Astrocyte of the cerebellum (primary cell): ENCODE data around the gene AMBRA1.

ENCODE experiments used
- DNase-seq: peaks from one replicate; pipeline ENCODE4 v3.0.0-alpha.2; 2011; ENCODE audit warnings: low read depth
- H3K4me3 ChIP-seq: 2 replicates; pipeline ENCODE4 v1.5.1; 2011; ENCODE audit warnings: mild to moderate bottlenecking, low read depth, low read length, moderate library complexity
- CTCF ChIP-seq: IDR thresholded peaks from 2 replicates; pipeline ENCODE4 v1.5.1; 2012; ENCODE audit warnings: low read length, low read depth, moderate library complexity, mild to moderate bottlenecking; ENCODE audit errors: missing control alignments
- in situ Hi-C: cut with HindIII; loops from 2 replicates; pipeline ENCODE4 v1.10.0; 2017; ENCODE audit warnings: low sequenced_read_pairs

AMBRA1 gene

GRCh38 chr11:46604796-46605195, 11.0 kb upstream of the AMBRA1 start:
- in situ Hi-C loops, result no loop called here
- H3K4me3 ChIP-seq, result no peak overlapping the region
- no peak for TF ChIP-seq CTCF
- DNase-seq, result no peak

GRCh38 chr11:46603704-46604308, 10.0 kb upstream of the AMBRA1 start:
- no peak overlapping the region for H3K4me3 ChIP-seq
- no peak for DNase-seq
- in situ Hi-C loops, result no loop called here
- TF ChIP-seq CTCF, result no peak

- TF ChIP-seq CTCF, result no peak
- no peak for DNase-seq
- no peak overlapping the region for H3K4me3 ChIP-seq
- in situ Hi-C loops, result no loop called here
These were observed 7.3 kb upstream of the AMBRA1 start for GRCh38 chr11:46601129-46601528.

GRCh38 chr11:46600194-46600960, 6.6 kb upstream of the AMBRA1 start:
- no peak overlapping the region for H3K4me3 ChIP-seq
- DNase-seq, result no peak
- in situ Hi-C loops, result no loop called here
- TF ChIP-seq CTCF, result no peak

GRCh38 chr11:46599340-46600193, 5.7 kb upstream of the AMBRA1 start:
- DNase-seq, result no peak
- no peak for TF ChIP-seq CTCF
- no peak overlapping the region for H3K4me3 ChIP-seq
- in situ Hi-C loops, result no loop called here

- in situ Hi-C loops, result no loop called here
These were observed 3.9 kb upstream of the AMBRA1 start for GRCh38 chr11:46597609-46598219.

More at GRCh38 chr11:46597609-46598219, 3.9 kb upstream of the AMBRA1 start:
- H3K4me3 ChIP-seq, result no peak overlapping the region
- no peak for DNase-seq
- TF ChIP-seq CTCF, result no peak
